DOHH2 (cell line): ENCODE data around the gene FBXO10.

Source experiments
- H3F3A ChIP-seq: fragments of 200-600 bp; sonication (generic), shearing (Covaris generic); 2 replicates; pipeline ENCODE4 v1.6.0; 2016; ENCODE audit warnings: antibody characterized with exemption, mild to moderate bottlenecking; ENCODE audit not compliant: control insufficient read depth, insufficient read depth
- H3K27ac ChIP-seq: fragments of 200-600 bp; sonication (generic); 2 replicates; pipeline ENCODE4 v1.5.1; 2014; ENCODE audit warnings: low read depth, mild to moderate bottlenecking, low read length, moderate library complexity
- H3K27me3 ChIP-seq: fragments of 200-600 bp; sonication (generic); 2 replicates; pipeline ENCODE4 v1.6.1; 2014; ENCODE audit warnings: mild to moderate bottlenecking, low read length, mixed read lengths; ENCODE audit not compliant: control insufficient read depth
- H3K36me3 ChIP-seq: fragments of 200-600 bp; sonication (generic); 2 replicates; pipeline ENCODE4 v1.6.1; 2014; ENCODE audit warnings: mild to moderate bottlenecking, low read length, moderate library complexity, mixed read lengths; ENCODE audit not compliant: control insufficient read depth
- H3K4me1 ChIP-seq: fragments of 200-600 bp; sonication (generic); 2 replicates; pipeline ENCODE4 v1.6.1; 2014; ENCODE audit warnings: mild to moderate bottlenecking, low read length, mixed read lengths; ENCODE audit not compliant: control insufficient read depth
- H3K4me2 ChIP-seq: fragments of 200-600 bp; sonication (generic); 2 replicates; pipeline ENCODE4 v1.6.0; 2014; ENCODE audit warnings: mild to moderate bottlenecking, low read length, moderate library complexity
- H3K4me3 ChIP-seq: fragments of 200-600 bp; sonication (generic); 2 replicates; pipeline ENCODE4 v1.5.1; 2014; ENCODE audit warnings: mild to moderate bottlenecking, low read length, mixed read lengths
- H3K79me2 ChIP-seq: fragments of 200-600 bp; sonication (generic); 2 replicates; pipeline ENCODE4 v1.6.1; 2014; ENCODE audit warnings: mild to moderate bottlenecking, low read length, mixed read lengths; ENCODE audit not compliant: control insufficient read depth
- H3K9me2 ChIP-seq: fragments of 200-600 bp; sonication (generic); replicated peaks from 2 replicates; pipeline ENCODE4 v1.6.1; 2014; ENCODE audit warnings: mild to moderate bottlenecking, low read length, mixed read lengths; ENCODE audit not compliant: control insufficient read depth
- H3K9me3 ChIP-seq: fragments of 200-600 bp; sonication (generic); 2 replicates; pipeline ENCODE4 v1.6.1; 2014; ENCODE audit warnings: antibody characterized with exemption, low read length, mixed read lengths; ENCODE audit not compliant: control insufficient read depth, insufficient read depth
- H4K20me1 ChIP-seq: fragments of 200-600 bp; sonication (generic); 2 replicates; pipeline ENCODE4 v1.6.0; 2014; ENCODE audit warnings: low read depth, mild to moderate bottlenecking, antibody characterized with exemption, low read length, moderate library complexity; ENCODE audit not compliant: control insufficient read depth, insufficient read depth
- CTCF ChIP-seq: fragments of 200-600 bp; sonication (generic); IDR thresholded peaks from one replicate; pipeline ENCODE4 v1.5.1; 2014; ENCODE audit warnings: antibody characterized with exemption, mild to moderate bottlenecking, low read depth, low read length; ENCODE audit not compliant: poor library complexity, severe bottlenecking
- EZH2phosphoT487 ChIP-seq: fragments of 200-600 bp; sonication (generic); IDR thresholded peaks from 2 replicates; pipeline ENCODE4 v1.6.1; 2017; ENCODE audit warnings: borderline replicate concordance, mild to moderate bottlenecking, antibody characterized with exemption, low read length, moderate library complexity, mixed read lengths

The FBXO10 gene

GRCh38 chr9:37486616-37487548 lies 89.3 kb downstream of the FBXO10 start:
- Histone ChIP-seq H3K27ac (peak overlapping the region; percentile 45), H3K4me3 (peak overlapping the region; percentile 92), H3K79me2 (peaks cover 34% of the 10 kb centered on the region), H3K9me3 (no peaks in the 10 kb centered on the region), H3K4me2 (peak overlapping the region; percentile 94), H3F3A (no peaks in the 10 kb centered on the region), H3K9me2 (no peaks in the 10 kb centered on the region), H4K20me1 (no peaks in the 10 kb centered on the region), H3K27me3 (no peaks in the 10 kb centered on the region), H3K36me3 (peaks cover 56% of the 10 kb centered on the region), H3K4me1 (peaks cover 35% of the 10 kb centered on the region)
- TF ChIP-seq EZH2phosphoT487 (no peak), CTCF (no peak)

GRCh38 chr9:37486256-37486615 lies 89.9 kb downstream of the FBXO10 start:
- Histone ChIP-seq H3K9me3 (no peaks in the 10 kb centered on the region), H3K9me2 (no peaks in the 10 kb centered on the region), H3K27ac (peak overlapping the region; percentile 45), H3K36me3 (peaks cover 51% of the 10 kb centered on the region), H3F3A (no peaks in the 10 kb centered on the region), H3K79me2 (peaks cover 34% of the 10 kb centered on the region), H3K27me3 (no peaks in the 10 kb centered on the region; the same call in 1 of the 2 replicates), H3K4me3 (peak overlapping the region; percentile 92), H3K4me2 (peak overlapping the region; percentile 94), H3K4me1 (peaks cover 35% of the 10 kb centered on the region), H4K20me1 (no peaks in the 10 kb centered on the region)
- TF ChIP-seq CTCF (no peak), EZH2phosphoT487 (no peak)

- Histone ChIP-seq H3K4me1 (peaks cover 35% of the 10 kb centered on the region), H3K4me2 (peak within 1 kb of the TSS; percentile 94), H3K27me3 (no peaks in the 10 kb centered on the region; the same call in 1 of the 2 replicates), H3K9me3 (no peaks in the 10 kb centered on the region), H3K27ac (peak within 1 kb of the TSS; percentile 45), H3K36me3 (peaks cover 44% of the 10 kb centered on the region), H3K4me3 (peak within 1 kb of the TSS; percentile 92), H3F3A (no peaks in the 10 kb centered on the region), H3K9me2 (no peaks in the 10 kb centered on the region), H4K20me1 (no peaks in the 10 kb centered on the region), H3K79me2 (peaks cover 34% of the 10 kb centered on the region)
- TF ChIP-seq CTCF, result no peak
- TF ChIP-seq EZH2phosphoT487, result no peak
Observed at GRCh38 chr9:37485389-37486255, 90.6 kb downstream of the FBXO10 start, which contains the start of gene POLR1E. Gene POLR1E (plus strand): TSS chr9:37485948. CDS start chr9:37486048, 100 bp downstream.
